CD8-positive, alpha-beta memory T cell (primary cell): ENCODE results near the gene NDUFA6. TPM values are rescaled to one million over a fixed set of nuclear protein-coding genes. Genes with fewer than 3 reads are reported as not detected.
"Not testable (repeated sequence)": the region's sequence is repeated elsewhere in the genome, so short reads cannot be mapped to it uniquely, and the experiment has no call there.

Experiments used
- CTCF ChIA-PET: fragments of 350-600 bp; sonication (Branson Sonifier 250); formaldehyde crosslinking; loops from one replicate; lab custom pipeline; 2021; ENCODE audit warnings: antibody characterized with exemption; lab: Charles Lee
- POLR2A ChIA-PET: fragments of 350-600 bp; sonication (Branson Sonifier 250); formaldehyde crosslinking; loops from one replicate; lab custom pipeline; 2021; ENCODE audit warnings: antibody characterized with exemption; lab: Charles Lee
- DNase-seq, 5 donors: peaks; one replicate each; pipeline versions ENCODE4 v3.0.0 to v3.0.0-alpha.2; 2020 to 2022; ENCODE audit warnings: mixed read lengths in 1 of 5
- H3K27ac ChIP-seq: one replicate; pipeline ENCODE4 v1.7.0; 2013; ENCODE audit warnings: low read depth, mild to moderate bottlenecking, low read length, moderate library complexity
- H3K27me3 ChIP-seq: 2 replicates; pipeline ENCODE4 v1.7.0; 2013; ENCODE audit warnings: low read length, mild to moderate bottlenecking; ENCODE audit not compliant: insufficient read depth, poor library complexity, severe bottlenecking
- H3K36me3 ChIP-seq: 2 replicates; pipeline ENCODE4 v1.7.0; 2013; ENCODE audit warnings: mild to moderate bottlenecking, low read length, moderate library complexity; ENCODE audit not compliant: insufficient read depth
- H3K4me1 ChIP-seq: 2 replicates; pipeline ENCODE4 v1.7.0; 2013; ENCODE audit warnings: mild to moderate bottlenecking, low read length, moderate library complexity; ENCODE audit not compliant: insufficient read depth
- H3K4me3 ChIP-seq: 2 replicates; pipeline ENCODE4 v1.7.0; 2013; ENCODE audit warnings: mild to moderate bottlenecking, low read length
- H3K9me3 ChIP-seq: 2 replicates; pipeline ENCODE4 v1.7.0; 2013; ENCODE audit warnings: mild to moderate bottlenecking, low read length
- H3K27ac Mint-ChIP-seq, 8 donors: one replicate each; pipeline ENCODE4 v1.8.0; 2020 to 2021; ENCODE audit warnings: mixed read lengths in 8 of 8, mild to moderate bottlenecking in 6 of 8, inconsistent platforms in 3 of 8, moderate library complexity in 3 of 8
- H3K27me3 Mint-ChIP-seq, 2 donors: one replicate each; pipeline ENCODE4 v1.8.0; 2020 to 2021; ENCODE audit warnings: mixed read lengths in 2 of 2, mild to moderate bottlenecking in 1 of 2, moderate library complexity in 1 of 2
- H3K36me3 Mint-ChIP-seq, 3 donors: one replicate each; pipeline ENCODE4 v1.8.0; 2020 to 2021; ENCODE audit warnings: mixed read lengths in 3 of 3, inconsistent platforms in 1 of 3, mild to moderate bottlenecking in 1 of 3
- H3K4me1 Mint-ChIP-seq, 3 donors: one replicate each; pipeline ENCODE4 v1.8.0; 2020 to 2021; ENCODE audit warnings: mixed read lengths in 3 of 3, inconsistent platforms in 1 of 3, mild to moderate bottlenecking in 1 of 3
- H3K4me3 Mint-ChIP-seq, 7 donors: one replicate each; pipeline ENCODE4 v1.8.0; 2020 to 2021; ENCODE audit warnings: mixed read lengths in 7 of 7, mild to moderate bottlenecking in 6 of 7, moderate library complexity in 4 of 7, inconsistent platforms in 2 of 7
- H3K9me3 Mint-ChIP-seq, 5 donors: one replicate each; pipeline ENCODE4 v1.8.0; 2020 to 2022; ENCODE audit warnings: mixed read lengths in 5 of 5, mild to moderate bottlenecking in 3 of 5, moderate library complexity in 2 of 5, inconsistent platforms in 1 of 5
- polyA plus RNA-seq: library from polyadenylated mRNA; unstranded; fragments of 300-500 nt; fragmentation: Illumina TruSeq; gene quantifications from one replicate; pipeline ENCODE4 v1.2.3, GENCODE V29; 2021
- total RNA-seq, 2 experiments: library from RNA; stranded (reverse); gene quantifications; one replicate each; pipeline ENCODE4 v1.2.3, GENCODE V29; 2021

Gene NDUFA6
- total and polyA plus RNA-seq, 3 experiments from 2014 or later, result 106 to 140 (median 126) TPM

DNA sequence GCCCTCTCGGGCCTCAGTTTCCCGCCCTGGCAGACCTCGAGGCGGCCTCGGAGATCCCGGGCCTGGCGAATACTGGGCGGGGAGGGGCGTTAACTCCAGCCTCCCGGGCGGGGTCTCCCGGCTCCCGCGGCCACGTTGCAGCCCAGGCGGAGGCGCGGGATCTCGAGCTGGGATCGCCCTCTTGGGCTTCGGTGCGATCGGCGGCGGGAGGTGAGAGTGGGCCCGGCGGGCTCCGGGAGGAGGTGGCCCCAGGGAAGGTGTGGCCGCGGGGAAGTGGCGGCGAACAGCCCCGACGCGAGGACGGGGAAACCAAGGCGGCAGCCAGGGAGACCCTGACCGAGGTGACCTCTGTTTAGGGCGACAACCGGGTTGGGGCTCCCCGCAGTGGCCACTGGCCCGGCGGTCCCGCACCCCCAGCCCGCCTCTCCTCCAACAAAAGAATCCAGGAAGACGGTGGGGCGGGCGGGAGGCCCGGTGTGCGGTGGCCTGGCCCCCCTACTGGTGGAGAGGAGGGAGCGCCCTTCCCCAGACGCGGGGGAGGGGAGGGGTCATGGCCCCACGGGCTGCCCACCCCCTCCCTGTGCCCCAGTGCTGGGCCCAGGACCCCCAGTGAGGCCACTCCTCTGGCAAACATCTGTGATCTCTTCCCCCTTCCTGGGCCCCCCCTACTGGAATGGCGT is 16.3 kb downstream of the NDUFA6 start, which contains the start of gene PHETA2:
Gene PHETA2 (plus strand): TSS at position 117 of the 680 bp plus-strand sequence. CDS start 3,046 bp downstream, outside the sequence.
- H3K27ac ChIP-seq, result peak within 1 kb of the TSS; percentile 31
- peak within 1 kb of the TSS; percentile 51 to 82 (median 62) for H3K4me3 Mint-ChIP-seq
- H3K36me3 ChIP-seq, result no peaks in the 10 kb centered on the region
- H3K36me3 Mint-ChIP-seq, result peaks cover 0 to 4% (median 0%) of the 10 kb centered on the region in 3 donors
- ChIA-PET CTCF (interaction anchor here (1.6 kb wide), 1 partner anchor 16 kb away, joined by 10 read pairs; the partner anchor contains the start of gene NDUFA6), POLR2A (no interaction called here)
- H3K27ac Mint-ChIP-seq, result peak within 1 kb of the TSS; percentile 4 to 91 (median 64)
- peaks cover 38 to 62% (median 45%) of the 10 kb centered on the region in 3 donors for H3K4me1 Mint-ChIP-seq
- peaks cover 36% of the 10 kb centered on the region for H3K4me1 ChIP-seq
- no peaks in the 10 kb centered on the region for H3K27me3 Mint-ChIP-seq
- no peaks in the 10 kb centered on the region for H3K9me3 Mint-ChIP-seq
- H3K4me3 ChIP-seq, result peak within 1 kb of the TSS; percentile 39
- no peaks in the 10 kb centered on the region for H3K27me3 ChIP-seq
- no peaks in the 10 kb centered on the region for H3K9me3 ChIP-seq
- DNase-seq, result peak; percentile 40 to 73 (median 47)

DNA sequence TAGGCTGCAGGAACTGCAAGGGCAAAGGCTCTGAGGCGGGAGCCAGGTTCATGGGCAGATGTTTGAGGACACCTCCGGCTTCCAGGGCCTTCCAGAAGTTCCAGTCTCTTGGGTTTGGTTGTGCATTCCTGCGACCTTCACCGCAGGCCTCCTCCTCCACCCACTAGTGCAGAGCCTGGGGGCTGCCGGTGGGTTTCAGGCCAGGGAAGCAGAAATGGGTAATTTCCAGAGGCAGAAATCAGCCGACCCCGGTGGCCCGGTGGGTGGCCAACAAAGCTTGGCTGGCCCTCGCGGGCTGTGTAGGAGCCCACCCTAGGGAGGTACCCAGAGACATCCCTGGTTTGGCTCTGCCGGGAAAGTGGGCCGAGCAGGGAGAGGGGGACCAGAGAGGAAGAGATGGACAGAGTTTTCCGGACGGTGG is 16.9 kb downstream of the NDUFA6 start:
- POLR2A ChIA-PET, result no interaction called here
- Histone ChIP-seq H3K27me3 (no peaks in the 10 kb centered on the region), H3K9me3 (no peaks in the 10 kb centered on the region), H3K27ac (no peak overlapping the region), H3K4me3 (peak overlapping the region; percentile 39), H3K4me1 (peaks cover 30% of the 10 kb centered on the region), H3K36me3 (no peaks in the 10 kb centered on the region)
- H3K27ac Mint-ChIP-seq, result peak overlapping the region in 3 of 8 donors; percentile 50 to 83 (median 61)
- peak overlapping the region in 6 of 7 donors; percentile 51 to 72 (median 56) for H3K4me3 Mint-ChIP-seq
- peaks cover 0 to 6% (median 0%) of the 10 kb centered on the region in 3 donors for H3K36me3 Mint-ChIP-seq
- H3K4me1 Mint-ChIP-seq, result peaks cover 35 to 58% (median 46%) of the 10 kb centered on the region in 3 donors
- H3K27me3 Mint-ChIP-seq, result no peaks in the 10 kb centered on the region
- no peak for DNase-seq
- H3K9me3 Mint-ChIP-seq, result no peaks in the 10 kb centered on the region
- CTCF ChIA-PET, result no interaction called here

DNA sequence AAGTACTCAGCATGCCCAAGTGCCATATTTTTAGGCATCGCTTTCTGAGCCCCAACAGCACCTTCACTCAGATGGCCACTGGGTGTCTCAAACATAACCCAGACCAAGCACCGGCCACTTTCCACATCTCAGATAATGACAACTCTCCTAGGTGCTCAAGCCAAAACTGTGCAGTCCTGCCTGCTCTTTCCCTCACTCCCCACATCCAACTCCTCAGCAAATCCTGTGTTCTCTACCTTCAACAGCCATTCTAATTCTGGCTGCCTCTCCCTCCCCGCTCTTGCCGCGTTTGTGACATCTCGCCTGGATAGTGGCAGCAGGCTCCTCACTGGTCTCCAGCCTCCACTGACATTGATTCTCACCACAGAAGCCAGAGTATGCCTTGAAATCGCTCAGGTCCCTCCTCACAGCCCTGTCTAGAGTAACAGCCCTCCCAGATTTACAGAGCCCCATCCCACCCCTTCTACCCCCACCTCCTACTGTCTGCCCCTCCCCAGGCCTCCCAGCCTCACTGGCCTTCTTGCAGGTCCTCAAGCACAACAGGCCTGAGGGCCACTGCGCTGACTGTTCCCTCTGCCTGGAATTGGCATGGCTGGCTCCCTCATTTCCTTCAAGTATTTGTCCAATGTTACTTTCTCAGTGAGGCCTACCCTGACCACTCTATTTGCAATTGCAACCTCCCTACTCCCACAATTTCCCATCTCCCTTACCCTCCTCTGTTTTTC is 17.8 kb downstream of the NDUFA6 start:
- Histone ChIP-seq H3K36me3 (no peaks in the 10 kb centered on the region), H3K27me3 (no peaks in the 10 kb centered on the region), H3K9me3 (no peaks in the 10 kb centered on the region), H3K4me1 (peaks cover 26% of the 10 kb centered on the region), H3K27ac (no peak overlapping the region), H3K4me3 (no peak overlapping the region)
- DNase-seq, result no peak
- Mint-ChIP-seq H3K4me1 (peaks cover 35 to 54% (median 46%) of the 10 kb centered on the region in 3 donors), H3K27me3 (no peaks in the 10 kb centered on the region), H3K27ac (peak overlapping the region in 4 of 8 donors; percentile 4 to 83 (median 50)), H3K9me3 (no peaks in the 10 kb centered on the region), H3K36me3 (peaks cover 0 to 14% (median 0%) of the 10 kb centered on the region in 3 donors), H3K4me3 (peak overlapping the region; percentile 39 to 72 (median 52))
- ChIA-PET POLR2A (no interaction called here), CTCF (no interaction called here)

DNA sequence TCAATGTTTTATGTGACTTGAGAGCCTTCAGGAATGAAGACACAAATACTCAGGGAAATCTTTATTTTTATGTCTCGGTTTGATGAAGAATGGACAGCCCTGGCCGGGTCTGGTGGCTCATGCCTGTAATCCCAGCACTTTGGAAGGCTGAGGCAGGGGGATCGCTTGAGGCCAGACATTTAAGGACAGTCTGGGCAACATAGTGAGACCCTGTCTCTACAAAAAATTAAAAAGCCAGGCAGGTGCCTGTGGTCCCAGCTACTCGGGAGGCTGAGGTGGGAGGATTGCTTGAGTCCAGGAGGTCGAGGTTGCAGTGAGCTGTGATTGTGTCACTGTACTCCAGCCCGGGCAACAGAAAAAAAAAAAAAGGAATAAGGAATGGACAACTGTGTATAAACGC is 19.1 kb downstream of the NDUFA6 start:
- Histone ChIP-seq H3K4me1 (peaks cover 26% of the 10 kb centered on the region), H3K4me3 (peak overlapping the region; percentile 85), H3K27ac (peak overlapping the region; percentile 76)
- H3K27me3 ChIP-seq, H3K9me3 ChIP-seq, DNase-seq, H3K27me3 Mint-ChIP-seq, CTCF ChIA-PET, H3K9me3 Mint-ChIP-seq, H3K36me3 ChIP-seq: not testable (repeated sequence)
- H3K27ac Mint-ChIP-seq, result peak overlapping the region; percentile 68 to 94 (median 91)
- H3K36me3 Mint-ChIP-seq, result peaks cover 0 to 25% (median 0%) of the 10 kb centered on the region in 3 donors
- H3K4me3 Mint-ChIP-seq, result peak overlapping the region; percentile 91 to 96 (median 93)
- peaks cover 37 to 54% (median 46%) of the 10 kb centered on the region in 3 donors for H3K4me1 Mint-ChIP-seq
- POLR2A ChIA-PET, result interaction anchor here (0.7 to 2.2 kb wide), 3 partner anchors 8 to 29 kb away, joined by 5 to 19 read pairs (median 7); partner anchors contain the start of genes NDUFA6 and SMDT1

DNA sequence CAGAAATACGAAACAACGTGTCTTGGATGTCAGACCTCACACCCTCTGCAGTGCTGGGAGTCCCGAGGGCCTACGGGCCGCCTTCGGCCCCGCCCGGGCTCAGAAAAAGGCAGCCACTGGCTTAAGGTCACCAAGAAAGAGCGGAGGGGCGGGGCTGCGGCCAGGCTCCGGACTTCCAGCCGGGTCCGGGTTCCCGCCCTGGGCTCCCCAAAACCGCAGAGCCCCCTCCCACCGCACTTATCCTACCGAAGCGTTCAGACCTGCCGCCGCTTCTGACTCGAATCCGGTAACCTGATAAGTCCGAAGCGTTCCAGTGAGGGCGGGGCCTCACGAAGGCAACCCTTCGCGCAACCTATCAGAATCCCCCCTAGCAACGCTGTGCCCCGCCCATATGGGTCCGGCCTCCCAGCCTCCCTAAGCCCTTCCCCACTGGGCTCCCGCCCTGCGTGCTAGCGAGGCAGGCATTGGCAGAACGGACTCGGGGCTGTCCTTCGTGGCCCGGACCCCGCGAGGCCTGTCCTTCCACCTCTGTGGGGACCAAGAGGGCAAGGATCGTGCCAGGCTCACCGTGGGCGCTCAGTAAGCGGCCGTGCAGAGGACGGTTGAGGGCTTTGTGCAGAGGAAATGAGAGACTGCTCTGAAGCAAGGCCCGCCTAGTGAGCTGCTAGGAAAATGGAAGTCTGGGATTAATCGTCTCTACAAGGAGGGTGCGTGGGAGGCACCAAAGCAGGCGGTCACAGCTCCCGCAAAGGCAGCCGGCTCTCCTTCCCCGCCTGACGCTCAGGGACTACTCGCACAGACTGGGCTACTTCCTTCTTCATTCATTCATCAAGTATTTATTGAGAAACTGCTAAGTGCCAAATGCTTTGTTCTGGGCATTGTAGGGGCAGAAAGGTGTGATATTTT is 19.8 kb downstream of the NDUFA6 start, which contains the start of gene NAGA:
Gene NAGA (minus strand): TSS at position 296 of the 906 bp plus-strand sequence. CDS start 515 bp downstream, outside the sequence.
- Histone ChIP-seq H3K36me3 (no peaks in the 10 kb centered on the region), H3K4me1 (peaks cover 26% of the 10 kb centered on the region), H3K27ac (peak within 1 kb of the TSS; percentile 76), H3K9me3 (no peaks in the 10 kb centered on the region), H3K4me3 (peak within 1 kb of the TSS; percentile 85), H3K27me3 (no peaks in the 10 kb centered on the region)
- Mint-ChIP-seq H3K9me3 (no peaks in the 10 kb centered on the region), H3K4me3 (peak within 1 kb of the TSS; percentile 91 to 96 (median 93)), H3K27ac (peak within 1 kb of the TSS; percentile 68 to 94 (median 91)), H3K4me1 (peaks cover 35 to 54% (median 46%) of the 10 kb centered on the region in 3 donors), H3K27me3 (no peaks in the 10 kb centered on the region), H3K36me3 (peaks cover 0 to 30% (median 0%) of the 10 kb centered on the region in 3 donors)
- ChIA-PET CTCF (interaction anchor here (1.1 to 1.2 kb wide), 3 partner anchors 8 to 28 kb away, joined by 3 to 9 read pairs (median 4); partner anchors contain the start of genes NDUFA6 and SMDT1), POLR2A (interaction anchor here (0.7 to 2.2 kb wide), 3 partner anchors 9 to 30 kb away, joined by 5 to 19 read pairs (median 7); partner anchors contain the start of genes NDUFA6 and SMDT1)
- peak; percentile 87 to 94 (median 88) for DNase-seq

DNA sequence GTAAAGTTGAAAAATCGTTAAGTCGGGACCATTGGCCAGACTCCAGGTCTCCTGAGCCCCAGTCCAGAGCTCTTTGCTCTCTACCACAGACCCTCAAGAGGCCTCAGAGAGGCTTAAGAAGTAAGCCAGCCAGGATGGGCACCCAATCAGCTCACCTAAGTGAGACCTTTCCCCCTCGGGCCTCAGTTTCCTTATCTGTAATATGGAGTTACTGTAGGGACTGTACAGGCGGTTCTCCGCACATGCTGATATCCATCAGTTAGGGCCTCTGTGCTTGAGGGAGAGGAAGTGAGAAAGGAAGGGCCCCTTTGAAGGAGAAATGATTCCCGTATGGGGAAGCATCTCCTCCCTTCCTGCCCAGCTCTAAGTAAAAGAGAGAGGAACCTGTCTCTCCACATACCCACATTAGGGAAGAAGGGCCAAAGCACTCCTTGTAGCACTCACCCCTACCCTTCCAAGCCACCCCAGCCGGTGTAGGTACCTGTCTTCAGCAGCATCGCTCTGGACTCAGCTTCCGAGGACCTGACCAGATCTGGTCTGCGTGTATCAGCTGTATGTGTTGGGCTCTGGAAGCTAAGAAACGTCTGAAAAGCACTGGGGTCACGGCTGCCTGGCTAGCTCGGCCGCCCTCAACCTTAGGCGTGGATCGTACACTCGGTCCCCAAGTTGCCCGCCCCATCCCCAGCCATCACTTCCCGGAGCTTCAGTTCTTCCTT is 20.6 kb downstream of the NDUFA6 start:
- Histone ChIP-seq H3K4me3 (peak overlapping the region; percentile 85), H3K9me3 (no peaks in the 10 kb centered on the region), H3K36me3 (no peaks in the 10 kb centered on the region), H3K4me1 (peaks cover 23% of the 10 kb centered on the region), H3K27ac (peak overlapping the region; percentile 76), H3K27me3 (no peaks in the 10 kb centered on the region)
- ChIA-PET POLR2A (interaction anchor here (1.7 to 2.2 kb wide), 2 partner anchors 9 to 20 kb away, joined by 7 to 19 read pairs; partner anchors contain the start of genes NDUFA6 and SMDT1), CTCF (interaction anchor here (0.5 to 1.2 kb wide), 4 partner anchors 9 to 1101 kb away, joined by 3 to 9 read pairs (median 4); partner anchors contain the start of genes NDUFA6 and SMDT1)
- Mint-ChIP-seq H3K4me3 (peak overlapping the region; percentile 91 to 96 (median 93)), H3K27me3 (no peaks in the 10 kb centered on the region), H3K36me3 (peaks cover 0 to 39% (median 2%) of the 10 kb centered on the region in 3 donors), H3K27ac (peak overlapping the region; percentile 68 to 94 (median 89)), H3K4me1 (peaks cover 33 to 48% (median 44%) of the 10 kb centered on the region in 3 donors), H3K9me3 (no peaks in the 10 kb centered on the region)
- DNase-seq, result no peak
